Measurements from ENCODE around the gene LHFPL3. TPM values are rescaled to one million over a fixed set of nuclear protein-coding genes. Genes with fewer than 3 reads are reported as not detected.

LHFPL3 gene
- total and polyA plus RNA-seq, 9 of the 15 experiments (the other 6 are each of a cell fraction or from before 2014, with no cell fraction given) = 0.21 to 0.52 TPM; not detected in 7

GRCh38 chr7:104408371-104408770, 80.0 kb downstream of the LHFPL3 start:
- POLR2A ChIA-PET = interaction anchor here (0.6 kb wide), 1 partner anchor 168 kb away, joined by 3 read pairs; no protein-coding TSS in a partner anchor
- no peaks in the 10 kb centered on the region for H3K79me2 ChIP-seq (ENCODE audit: control insufficient read depth, insufficient read depth, low read length)
- H4K20me1 ChIP-seq (replicated peaks; ENCODE audit: control insufficient read depth, insufficient read depth, low read length) = no peaks in the 10 kb centered on the region
- no peak overlapping the region for H3K4me2 ChIP-seq (ENCODE audit: insufficient read depth, low read length)
- TF ChIP-seq MBD1 (CRISPR knock-in tag; IDR thresholded peaks at IDR 0.05) (no peak), PREB (CRISPR knock-in tag; IDR thresholded peaks at IDR 0.05) (no peak), SNRNP70 (optimal IDR thresholded peaks at IDR 0.05; ENCODE audit: low read depth, low read length) (no peak), RBM17 (IDR thresholded peaks at IDR 0.05; ENCODE audit: borderline replicate concordance, low read depth, low read length) (no peak), RCOR1 (IDR thresholded peaks at IDR 0.05; ENCODE audit: borderline replicate concordance in 1 of 2, low read depth in 2 of 2, low read length in 2 of 2) (no peak), PPARD (CRISPR knock-in tag; IDR thresholded peaks at IDR 0.05) (no peak), TFAM (CRISPR knock-in tag; conservative IDR thresholded peaks at IDR 0.05) (no peak), CCNT2 (IDR thresholded peaks at IDR 0.05; ENCODE audit: borderline replicate concordance, extremely low read depth, insufficient read length, low read depth, low read length) (no peak)
- intact Hi-C loops (cut with micrococcal nuclease) (no loop called here), in situ Hi-C loops (cut with MboI) (no loop called here)
- no peak overlapping the region for H3K4me3 ChIP-seq
- H3K36me3 ChIP-seq (ENCODE audit: control insufficient read depth, insufficient read depth, low read length) = no peaks in the 10 kb centered on the region
- H2AFZ ChIP-seq (ENCODE audit: low read depth, low read length) = no peak overlapping the region
- FAIRE-seq (no peak), ATAC-seq (no peak), DNase-seq (ENCODE audit: extremely low read depth in 1 of 4, low spot score in 3 of 4) (no peak)
- no peaks in the 10 kb centered on the region for H3K4me1 ChIP-seq (replicated peaks in 1 of 2; ENCODE audit: control insufficient read depth in 2 of 2, insufficient read depth in 2 of 2, low read length in 2 of 2)
- BruUV-seq (replicated peaks) = no TSS peak
- 0% methylated on average over 1 of the region's 1 CpG for WGBS (ENCODE audit: insufficient coverage, low coverage, missing lambda C conversion rate)
- no peak overlapping the region for H3K27ac ChIP-seq (ENCODE audit: extremely low read depth, low read depth, low read length)
- H3K9me1 ChIP-seq (ENCODE audit: control insufficient read depth, insufficient read depth, low read length) = no peaks in the 10 kb centered on the region
- H3K9ac ChIP-seq (ENCODE audit: insufficient read depth in 1 of 2, low read depth in 2 of 2, low read length in 2 of 2) = no peak overlapping the region
- H3K9me3 ChIP-seq (replicated peaks; ENCODE audit: control insufficient read depth, insufficient read depth, low read depth, low read length) = no peaks in the 10 kb centered on the region
- H3K27me3 ChIP-seq (ENCODE audit: control insufficient read depth in 2 of 2, insufficient read depth in 2 of 2, low read length in 2 of 2) = peaks cover 0 to 3% of the 10 kb centered on the region in 2 experiments; a peak in 1 of 5 replicates
- CTCF ChIA-PET (ENCODE audit: low intra/inter-chr PET ratio) = no interaction called here

All from K562 (cell line).